K562 (cell line): ENCODE measurements around the gene SHLD1. TPM values are rescaled to one million over a fixed set of nuclear protein-coding genes. Genes with fewer than 3 reads are reported as not detected.

ENCODE experiments used
- ARID1B ChIP-seq: fragments of 450-650 bp; IDR thresholded peaks from 2 replicates; pipeline ENCODE4 v1.6.1; 2016; ENCODE audit warnings: antibody characterized with exemption, mild to moderate bottlenecking, inconsistent platforms
- BCOR ChIP-seq: fragments of 450-650 bp; IDR thresholded peaks from 2 replicates; pipeline ENCODE4 v1.6.1; 2016
- CBFA2T3 ChIP-seq: fragments of 450-650 bp; IDR thresholded peaks from 2 replicates; pipeline ENCODE4 v1.6.1; 2017
- CBX2 ChIP-seq: fragments of 200-600 bp; sonication (generic); IDR thresholded peaks from one replicate; pipeline ENCODE4 v1.6.1; 2012; ENCODE audit warnings: mild to moderate bottlenecking, low read length, inconsistent platforms; ENCODE audit not compliant: insufficient read depth, poor library complexity, severe bottlenecking
- CREBBP ChIP-seq: IDR thresholded peaks from one replicate; pipeline ENCODE4 v1.6.1; 2012; ENCODE audit warnings: low read depth, mild to moderate bottlenecking, control low read depth, inconsistent platforms, low read length
- FOSL1 ChIP-seq: fragments of 200-800 bp; sonication (Bioruptor generic); conservative IDR thresholded peaks from 2 replicates; pipeline ENCODE4 v1.6.1; 2016; ENCODE audit warnings: missing genetic modification characterization, missing compliant biosample characterization
- HDAC3 ChIP-seq: fragments of 450-650 bp; IDR thresholded peaks from 2 replicates; pipeline ENCODE4 v1.6.1; 2018; ENCODE audit warnings: borderline replicate concordance, mild to moderate bottlenecking, moderate library complexity; ENCODE audit not compliant: partially characterized antibody
- HMBOX1 ChIP-seq: sonication (generic); IDR thresholded peaks from 2 replicates; pipeline ENCODE4 v1.6.1; 2016
- HNRNPK ChIP-seq: fragments of 200-400 bp; formaldehyde crosslinking; IDR thresholded peaks from one replicate; pipeline ENCODE4 v1.6.1; 2018; ENCODE audit warnings: mild to moderate bottlenecking, low read depth, low read length; ENCODE audit not compliant: poor library complexity, severe bottlenecking
- HNRNPUL1 ChIP-seq: fragments of 200-400 bp; formaldehyde crosslinking; IDR thresholded peaks from 2 replicates; pipeline ENCODE4 v1.6.1; 2017; ENCODE audit warnings: low read length
- NR2C1 ChIP-seq, 2 experiments: fragments of 450-650 bp; IDR thresholded peaks; 2 replicates each; pipeline ENCODE4 v1.6.1; 2017; ENCODE audit warnings: mild to moderate bottlenecking in 2 of 2, antibody characterized with exemption in 1 of 2, inconsistent platforms in 1 of 2, missing compliant biosample characterization in 1 of 2, missing genetic modification characterization in 1 of 2
- PHF21A ChIP-seq: fragments of 450-650 bp; IDR thresholded peaks from 2 replicates; pipeline ENCODE4 v1.6.1; 2017; ENCODE audit warnings: low read depth, borderline replicate concordance
- RAD21 ChIP-seq, 2 experiments: fragments of 250-450 bp in 1 of 2; fragments of 450-650 bp in 1 of 2; sonication (Bioruptor Pico) in 1 of 2; formaldehyde crosslinking in 1 of 2; IDR thresholded peaks in 1 of 2; conservative IDR thresholded peaks in 1 of 2; 2 replicates each; pipeline versions ENCODE4 v1.4.0 to v1.8.0; 2020 to 2022; ENCODE audit warnings: mild to moderate bottlenecking in 2 of 2, moderate library complexity in 1 of 2
- RB1 ChIP-seq: fragments of 450-650 bp; IDR thresholded peaks from 2 replicates; pipeline ENCODE4 v1.6.1; 2017; ENCODE audit warnings: low read depth, mild to moderate bottlenecking
- SRSF9 ChIP-seq: fragments of 200-400 bp; formaldehyde crosslinking; IDR thresholded peaks from 2 replicates; pipeline ENCODE4 v1.6.1; 2017; ENCODE audit warnings: low read depth, low read length, borderline replicate concordance
- TBL1XR1 ChIP-seq, 2 experiments: IDR thresholded peaks; 2 replicates each; pipeline ENCODE4 v1.6.1; 2012; ENCODE audit warnings: improper control_type of control experiment in 2 of 2, low read length in 2 of 2, mild to moderate bottlenecking in 1 of 2
- ZNF232 ChIP-seq: sonication (generic); formaldehyde crosslinking; IDR thresholded peaks from 2 replicates; pipeline ENCODE4 v1.8.0; 2022; ENCODE audit warnings: mild to moderate bottlenecking, missing genetic modification reagents
- ZNF253 ChIP-seq: fragments of 250-450 bp; sonication (Bioruptor Pico); conservative IDR thresholded peaks from 2 replicates; pipeline ENCODE4 v1.6.1; 2021; ENCODE audit warnings: mild to moderate bottlenecking
- ZNF324 ChIP-seq: fragments of 250-450 bp; sonication (Bioruptor Pico); IDR thresholded peaks from 2 replicates; pipeline ENCODE4 v1.4.0; 2020; ENCODE audit warnings: mild to moderate bottlenecking
- polyA plus RNA-seq, 8 experiments: library from polyadenylated mRNA; depleted of rRNA in 4 of 8; stranded (reverse) in 5 of 8; unstranded in 3 of 8; fragments of >200 nt; fragmentation: Nextera tagmentation in 2 of 8; fragmentation: Illumina TruSeq in 1 of 8; extraction: Ambion mirVana in 2 of 8; extraction: Trizol in 1 of 8; gene quantifications; 2 replicates each; pipeline versions ENCODE4 v1.2.1 to v1.2.3, GENCODE V29; 2011 to 2014; ENCODE audit warnings: inconsistent platforms in 1 of 8, missing spikeins in 1 of 8
- total RNA-seq, 7 experiments: library from RNA; depleted of rRNA in 6 of 7; stranded (reverse); fragments of >200 nt in 6 of 7; fragmentation: Illumina TruSeq in 2 of 7; extraction: Trizol in 2 of 7; gene quantifications; 2 replicates each; pipeline versions ENCODE4 v1.2.1 to v1.2.3, GENCODE V29; 2011 to 2021; ENCODE audit warnings: low replicate concordance in 1 of 7
- TF ChIP-seq, protein P1 (sequence below), 2 experiments: fragments of 450-650 bp; conservative IDR thresholded peaks; 2 replicates each; pipeline ENCODE4 v1.6.1; 2017; ENCODE audit warnings: mild to moderate bottlenecking in 2 of 2, moderate library complexity in 2 of 2
- TF ChIP-seq, protein P2 (sequence below): fragments of 450-650 bp; IDR thresholded peaks from 2 replicates; pipeline ENCODE4 v1.6.1; 2016; ENCODE audit warnings: missing biosample characterization, missing genetic modification characterization
- TF ChIP-seq, protein P3 (sequence below): fragments of 450-650 bp; IDR thresholded peaks from 2 replicates; pipeline ENCODE4 v1.6.1; 2016

The SHLD1 gene
- total and polyA plus RNA-seq, 9 of the 15 experiments (the other 6 are each of a cell fraction or from before 2014, with no cell fraction given) = 3.7 to 21.6 (median 8.2) TPM

- peak; percentile 58 for TF ChIP-seq FOSL1 (tag)
- no peak for TF ChIP-seq ZNF253 (CRISPR knock-in tag)
- TF ChIP-seq HMBOX1 = no peak
- TF ChIP-seq BCOR = no peak
- TF ChIP-seq, protein P1, sequence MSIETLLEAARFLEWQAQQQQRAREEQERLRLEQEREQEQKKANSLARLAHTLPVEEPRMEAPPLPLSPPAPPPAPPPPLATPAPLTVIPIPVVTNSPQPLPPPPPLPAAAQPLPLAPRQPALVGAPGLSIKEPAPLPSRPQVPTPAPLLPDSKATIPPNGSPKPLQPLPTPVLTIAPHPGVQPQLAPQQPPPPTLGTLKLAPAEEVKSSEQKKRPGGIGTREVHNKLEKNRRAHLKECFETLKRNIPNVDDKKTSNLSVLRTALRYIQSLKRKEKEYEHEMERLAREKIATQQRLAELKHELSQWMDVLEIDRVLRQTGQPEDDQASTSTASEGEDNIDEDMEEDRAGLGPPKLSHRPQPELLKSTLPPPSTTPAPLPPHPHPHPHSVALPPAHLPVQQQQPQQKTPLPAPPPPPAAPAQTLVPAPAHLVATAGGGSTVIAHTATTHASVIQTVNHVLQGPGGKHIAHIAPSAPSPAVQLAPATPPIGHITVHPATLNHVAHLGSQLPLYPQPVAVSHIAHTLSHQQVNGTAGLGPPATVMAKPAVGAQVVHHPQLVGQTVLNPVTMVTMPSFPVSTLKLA (conservative IDR thresholded peaks at IDR 0.05) = peak in 1 of 2 experiments; percentile 50; a peak in 2 of 4 replicates
- TF ChIP-seq HDAC3 = peak; percentile 68
- no peak for TF ChIP-seq RAD21 (CRISPR knock-in tag; conservative IDR thresholded peaks at IDR 0.05 in 1 of 2, IDR thresholded peaks at IDR 0.05 in 1 of 2)
- no peak for TF ChIP-seq CBX2
- peak in 1 of 2 experiments; percentile 85; a peak in 2 of 4 replicates for TF ChIP-seq TBL1XR1 (IDR thresholded peaks at IDR 0.05; ENCODE audit: low read length in 2 of 2)
- TF ChIP-seq CREBBP = no peak
- TF ChIP-seq NR2C1 (IDR thresholded peaks at IDR 0.05) = no peak
- 0 out of 2 replicates have a peak, but pooled peaks have one; percentile 20 for TF ChIP-seq NR2C1 (tag; IDR thresholded peaks at IDR 0.05)
- TF ChIP-seq CBFA2T3 = peak; percentile 89
- TF ChIP-seq ZNF324 (CRISPR knock-in tag) = no peak
- no peak for TF ChIP-seq HNRNPUL1
- no peak for TF ChIP-seq HNRNPK
- TF ChIP-seq SRSF9 = no peak
- TF ChIP-seq RB1 = no peak
- peak; percentile 91 for TF ChIP-seq ARID1B
- TF ChIP-seq, protein P2, sequence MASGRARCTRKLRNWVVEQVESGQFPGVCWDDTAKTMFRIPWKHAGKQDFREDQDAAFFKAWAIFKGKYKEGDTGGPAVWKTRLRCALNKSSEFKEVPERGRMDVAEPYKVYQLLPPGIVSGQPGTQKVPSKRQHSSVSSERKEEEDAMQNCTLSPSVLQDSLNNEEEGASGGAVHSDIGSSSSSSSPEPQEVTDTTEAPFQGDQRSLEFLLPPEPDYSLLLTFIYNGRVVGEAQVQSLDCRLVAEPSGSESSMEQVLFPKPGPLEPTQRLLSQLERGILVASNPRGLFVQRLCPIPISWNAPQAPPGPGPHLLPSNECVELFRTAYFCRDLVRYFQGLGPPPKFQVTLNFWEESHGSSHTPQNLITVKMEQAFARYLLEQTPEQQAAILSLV = no peak
- TF ChIP-seq PHF21A = no peak
- TF ChIP-seq ZNF232 (CRISPR knock-in tag) = no peak
- TF ChIP-seq, protein P3, sequence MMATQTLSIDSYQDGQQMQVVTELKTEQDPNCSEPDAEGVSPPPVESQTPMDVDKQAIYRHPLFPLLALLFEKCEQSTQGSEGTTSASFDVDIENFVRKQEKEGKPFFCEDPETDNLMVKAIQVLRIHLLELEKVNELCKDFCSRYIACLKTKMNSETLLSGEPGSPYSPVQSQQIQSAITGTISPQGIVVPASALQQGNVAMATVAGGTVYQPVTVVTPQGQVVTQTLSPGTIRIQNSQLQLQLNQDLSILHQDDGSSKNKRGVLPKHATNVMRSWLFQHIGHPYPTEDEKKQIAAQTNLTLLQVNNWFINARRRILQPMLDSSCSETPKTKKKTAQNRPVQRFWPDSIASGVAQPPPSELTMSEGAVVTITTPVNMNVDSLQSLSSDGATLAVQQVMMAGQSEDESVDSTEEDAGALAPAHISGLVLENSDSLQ = peak; percentile 49; the same call in 1 of the 2 replicates
These were observed 9.1 kb upstream of the SHLD1 start (continued) for GRCh38 chr20:5741089-5741488.
